HG03196 (cell line): Measurements from ENCODE around the gene SFR1.

Experiments used
- ATAC-seq: cut with Tn5 transposase; IDR thresholded peaks from one replicate; pipeline ENCODE4 v1.9.1; 2021; ENCODE audit not compliant: unreplicated experiment

Gene SFR1

GRCh38 chr10:104104418-104104817, 17.6 kb upstream of the SFR1 start:
- ATAC-seq: no peak

DNA sequence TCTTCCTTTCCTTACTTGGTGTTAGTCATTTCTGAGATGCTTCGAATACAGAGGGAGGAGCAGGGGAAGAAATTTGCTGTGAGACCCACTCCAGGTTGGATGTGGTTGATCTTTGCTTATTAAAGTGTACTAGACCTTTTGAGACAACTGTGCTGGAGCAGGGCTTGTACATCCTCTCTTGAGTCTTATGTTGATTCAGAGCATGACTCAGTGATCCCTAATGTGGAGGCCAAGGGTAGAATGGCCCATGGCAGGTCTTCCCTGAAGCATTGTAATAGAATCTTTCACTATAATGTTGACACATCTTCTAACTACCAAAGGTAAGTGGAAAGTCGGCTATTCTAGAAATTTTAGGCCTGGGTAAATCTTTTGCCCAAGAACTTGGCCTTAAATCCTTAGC, 17.0 kb upstream of the SFR1 start:
- ATAC-seq: no peak

- ATAC-seq: peak; percentile 92
These were observed 11.9 kb upstream of the SFR1 start for GRCh38 chr10:104109908-104110662.

DNA sequence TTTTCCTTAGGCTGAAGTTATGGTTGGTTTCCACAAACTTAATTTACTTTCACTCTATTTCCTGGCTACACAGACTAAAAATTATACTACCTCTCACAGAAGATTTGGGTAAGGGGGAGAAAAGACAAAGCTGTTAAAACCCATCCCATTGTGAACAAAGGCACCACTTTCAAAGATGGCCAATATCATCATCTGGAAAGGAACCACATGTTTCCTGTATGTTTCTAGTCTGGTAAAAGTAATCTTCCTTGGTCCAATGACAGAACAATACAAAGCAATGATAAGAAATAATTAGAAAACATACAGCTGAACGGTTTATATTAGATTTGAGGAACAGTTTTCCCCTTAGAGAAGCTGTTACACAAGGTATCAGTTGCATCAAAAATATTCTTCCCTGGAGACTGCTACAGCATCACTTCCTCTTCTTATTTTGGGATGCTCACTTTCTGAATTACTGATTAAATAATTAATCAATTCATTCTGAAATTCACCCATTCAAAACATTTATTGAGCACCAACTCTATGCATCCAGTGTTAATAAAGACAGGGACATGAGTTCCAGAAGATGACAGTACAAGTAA, 8.5 kb upstream of the SFR1 start:
- no peak for ATAC-seq

GRCh38 chr10:104117839-104118323, 4.1 kb upstream of the SFR1 start:
- no peak for ATAC-seq

- no peak for ATAC-seq
These were observed 2.0 kb upstream of the SFR1 start for GRCh38 chr10:104119996-104120395.

DNA sequence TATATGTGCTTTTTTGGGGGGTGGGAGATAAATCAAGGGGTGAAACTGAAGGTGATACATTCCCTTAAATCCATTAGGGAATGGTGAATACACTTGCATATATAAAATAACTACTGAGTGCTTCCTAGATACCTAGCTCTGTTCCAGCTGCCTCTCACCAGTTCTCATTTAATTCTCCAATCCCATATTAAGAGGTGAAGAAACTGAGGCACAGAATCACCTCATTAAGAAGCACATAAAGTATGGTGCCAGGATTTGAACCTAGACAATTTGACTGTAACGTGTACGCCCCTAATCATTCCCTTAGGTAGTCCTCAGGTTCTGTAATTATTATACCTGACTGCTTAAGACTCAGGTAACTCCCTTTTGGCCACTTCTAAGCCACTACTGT, 1.5 kb upstream of the SFR1 start:
- ATAC-seq: no peak

GRCh38 chr10:104120903-104121484, 977 bp upstream of the SFR1 start:
- ATAC-seq: peak; percentile 36

DNA sequence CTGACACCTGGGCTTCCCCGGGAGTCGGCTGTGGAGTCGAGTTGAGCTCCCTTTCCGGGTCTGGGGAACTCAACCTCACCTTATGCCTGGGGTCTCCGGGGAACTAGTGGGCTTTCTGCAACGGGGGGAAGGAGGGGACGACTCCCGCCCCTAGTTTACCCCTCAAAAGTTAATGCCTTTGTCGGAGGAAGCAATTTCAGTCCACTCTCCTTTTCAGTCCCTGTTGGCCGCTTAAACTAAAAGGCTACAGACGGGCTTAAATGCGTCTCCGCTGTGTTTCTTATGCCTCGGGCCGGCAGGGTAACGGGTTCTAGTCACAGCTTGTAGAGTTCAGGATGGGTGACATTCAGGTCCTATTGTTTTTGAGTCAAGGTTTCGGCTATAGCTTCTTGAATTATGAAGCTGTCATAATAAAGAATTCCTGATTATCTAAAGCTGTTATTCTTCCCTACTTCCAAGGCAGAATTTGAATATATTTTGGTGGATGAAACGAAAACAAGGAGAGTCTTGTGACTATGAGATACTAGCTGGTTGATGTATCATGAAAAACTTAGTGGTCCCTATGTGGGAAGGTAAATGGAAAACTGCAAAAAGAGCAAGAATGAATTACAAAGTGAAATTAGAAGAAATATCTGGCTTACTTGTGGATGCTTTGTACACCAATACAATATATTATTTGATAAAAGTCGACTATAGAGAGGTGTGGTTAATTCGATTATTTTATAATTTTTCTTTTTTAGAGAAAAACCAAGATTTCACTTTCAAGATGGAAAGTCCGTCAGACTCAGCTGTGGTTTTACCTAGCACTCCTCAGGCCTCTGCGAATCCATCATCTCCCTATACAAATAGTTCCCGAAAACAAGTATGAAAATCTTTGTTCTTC, 495 bp downstream of the SFR1 start:
- ATAC-seq: peak; percentile 5

DNA sequence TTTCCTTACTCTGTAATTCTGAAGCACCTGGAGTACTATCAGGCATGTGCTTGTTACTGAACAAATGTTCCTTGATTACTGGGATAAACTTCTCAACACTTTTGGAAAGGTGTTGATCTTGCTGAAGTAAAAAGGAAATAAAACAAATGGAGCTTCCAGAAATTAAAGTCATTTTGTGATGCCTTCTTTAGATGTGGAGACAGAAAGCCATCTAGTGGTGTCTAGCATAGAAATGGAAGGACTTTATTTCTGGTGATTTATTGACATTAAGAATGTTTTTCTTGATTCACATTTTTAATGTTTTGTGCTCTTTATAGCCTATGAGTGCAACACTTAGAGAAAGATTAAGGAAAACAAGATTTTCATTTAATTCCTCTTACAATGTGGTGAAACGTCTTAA, 1.4 kb downstream of the SFR1 start:
- no peak for ATAC-seq

DNA sequence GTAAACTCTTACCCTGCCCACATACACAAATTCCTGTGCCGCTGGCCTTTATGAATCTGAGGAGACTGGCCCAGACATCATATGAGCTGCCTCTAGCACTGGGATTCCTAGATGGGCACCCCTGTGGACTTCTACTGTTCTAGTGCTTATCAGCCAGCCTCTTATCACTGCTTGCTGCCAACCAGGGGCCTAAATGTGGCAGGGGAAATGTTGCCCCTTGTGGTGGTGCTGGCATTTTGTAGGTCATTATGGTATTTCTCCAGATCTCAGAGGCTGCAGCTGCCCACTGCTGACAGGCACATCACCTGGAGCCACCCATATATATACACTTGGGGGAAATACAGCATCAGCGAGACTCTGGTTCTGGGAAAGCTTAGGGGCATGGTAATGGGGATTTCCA, 5.4 kb downstream of the SFR1 start:
- ATAC-seq: no peak

- no peak for ATAC-seq
These were observed 6.2 kb downstream of the SFR1 start for GRCh38 chr10:104128214-104128613.

- ATAC-seq: no peak
These were observed 8.1 kb downstream of the SFR1 start for GRCh38 chr10:104130041-104130440.

- ATAC-seq: no peak
These were observed 16.2 kb downstream of the SFR1 start for GRCh38 chr10:104138131-104138530.

GRCh38 chr10:104139221-104139620, 17.2 kb downstream of the SFR1 start:
- ATAC-seq: no peak

GRCh38 chr10:104142081-104142480, 20.1 kb downstream of the SFR1 start:
- ATAC-seq: no peak

DNA sequence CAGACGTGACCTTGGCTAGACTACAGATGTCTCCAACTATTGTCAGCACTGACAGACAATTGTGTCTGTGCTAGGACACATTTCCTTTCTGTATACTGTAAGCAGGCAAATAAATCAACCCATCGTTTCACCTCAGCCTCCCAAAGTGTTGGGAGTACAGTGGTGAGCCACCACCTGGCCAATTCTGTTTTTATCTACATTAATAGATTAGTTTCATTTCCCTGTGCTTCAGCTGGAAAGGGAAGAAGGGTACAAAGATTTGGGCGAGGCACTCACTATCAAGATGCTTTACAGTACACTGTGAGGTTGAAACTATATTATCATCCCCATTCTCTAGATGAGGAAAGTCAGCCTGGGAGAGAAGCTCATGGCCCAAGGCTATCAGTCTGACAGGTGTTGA, 21.9 kb downstream of the SFR1 start:
- ATAC-seq: no peak

DNA sequence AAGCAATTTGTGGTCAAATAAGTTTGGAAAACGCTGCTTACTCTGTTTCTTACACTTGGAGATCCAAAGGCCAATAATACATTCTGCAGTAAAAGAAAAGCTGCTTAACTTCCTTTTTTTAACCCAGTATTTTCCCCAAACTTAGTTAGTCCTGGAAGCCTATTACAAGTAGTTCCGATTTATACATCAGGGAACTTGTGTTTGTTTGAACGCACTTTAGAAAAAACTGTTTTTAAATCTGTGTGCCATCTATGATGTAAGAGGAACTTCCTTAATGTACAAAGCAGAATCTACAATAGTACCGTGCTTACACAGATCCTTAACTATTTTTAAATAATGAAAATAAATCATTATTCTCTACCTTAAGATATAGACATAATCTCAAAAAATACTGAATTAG, 23.0 kb downstream of the SFR1 start:
- no peak for ATAC-seq

- no peak for ATAC-seq
These were observed 24.9 kb downstream of the SFR1 start for GRCh38 chr10:104146882-104147281.

DNA sequence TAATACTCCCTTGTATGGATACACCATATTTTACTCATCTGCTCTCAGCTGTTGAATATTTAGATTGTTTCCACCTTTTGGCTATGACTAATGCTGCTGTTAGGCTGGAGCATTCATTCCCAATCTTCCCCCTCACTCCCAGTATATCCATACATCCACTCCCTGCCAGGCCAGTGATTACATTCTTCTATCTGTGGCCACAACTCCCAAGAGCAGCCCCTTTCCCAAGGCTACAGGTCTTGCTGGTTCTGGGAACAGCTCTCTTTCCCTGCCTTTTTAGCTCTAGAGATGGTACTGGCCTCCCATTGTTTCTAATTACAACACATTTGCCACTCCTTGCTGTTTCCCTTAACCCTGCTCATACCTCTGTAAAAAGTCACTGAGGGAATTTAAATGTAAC, 28.2 kb downstream of the SFR1 start:
- ATAC-seq: no peak

DNA sequence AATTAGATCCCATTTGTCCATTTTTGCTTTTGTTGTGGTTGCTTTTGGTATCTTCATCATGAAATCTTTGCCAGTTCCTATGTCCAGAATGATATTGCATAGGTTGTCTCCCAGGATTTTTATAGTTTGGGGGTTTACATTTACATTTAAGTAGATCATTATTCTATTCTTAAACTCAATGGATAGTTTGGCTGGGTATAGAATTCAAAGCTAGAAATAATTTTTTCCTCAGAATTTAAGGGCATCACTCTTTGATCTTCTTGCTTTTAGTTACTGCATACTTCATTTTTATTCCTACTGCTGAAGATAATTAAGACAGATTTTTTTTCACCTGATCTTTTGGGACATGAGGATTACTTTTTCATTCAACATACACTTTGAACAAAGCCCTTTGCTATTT, 29.8 kb downstream of the SFR1 start:
- no peak for ATAC-seq
